GM12878 (cell line): Measurements from ENCODE around the gene BRDT. TPM values are rescaled to one million over a fixed set of nuclear protein-coding genes. Genes with fewer than 3 reads are reported as not detected.

ENCODE experiments used
- ATAC-seq: fragments of 200-7000 bp; cut with Tn5 transposase; 3 replicates; pipeline ENCODE4 v1.9.1; 2020; ENCODE audit warnings: mild to moderate bottlenecking, moderate library complexity
- BruUV-seq: library from RNA; stranded (reverse); fragments of 400-500 nt; replicated peaks from 2 replicates; lab custom pipeline; 2021; lab: Mats Ljungman, UMichigan
- CTCF ChIA-PET: fragments of 300-600 bp; sonication (Branson Sonifier 250); formaldehyde crosslinking; extraction: SDS; loops from one replicate; lab custom pipeline; 2021; ENCODE audit warnings: inconsistent platforms; lab: Yijun Ruan, JAX
- POLR2A ChIA-PET: fragments of 350-600 bp; formaldehyde crosslinking; extraction: SDS; loops from one replicate; lab custom pipeline; 2021; ENCODE audit warnings: inconsistent platforms; lab: Charles Lee
- RAD21 ChIA-PET: fragments of 300-600 bp; sonication (Branson Sonifier 250); formaldehyde crosslinking; loops from one replicate; lab custom pipeline; 2023; ENCODE audit warnings: antibody characterized with exemption; ENCODE audit not compliant: unreplicated experiment; lab: Charles Lee
- SMC1A ChIA-PET: fragments of 300-600 bp; sonication (Branson Sonifier 250); formaldehyde crosslinking; loops from one replicate; lab custom pipeline; 2023; ENCODE audit not compliant: unreplicated experiment, uncharacterized antibody; lab: Charles Lee
- DNase-seq: peaks from one replicate; pipeline ENCODE4 v3.0.0-alpha.2; 2011; ENCODE audit warnings: low read depth, low spot score
- FAIRE-seq: peaks from 3 replicates; lab custom pipeline; 2011; peaks lifted over from hg19 to GRCh38; lab: Jason Lieb, UNC
- H2AFZ ChIP-seq: 2 replicates; pipeline ENCODE4 v1.6.0; 2011; ENCODE audit warnings: low read depth, low read length, control low read depth; ENCODE audit not compliant: control insufficient read depth
- H3K27ac ChIP-seq: 2 replicates; pipeline ENCODE4 v1.5.1; 2011; ENCODE audit warnings: control low read depth; ENCODE audit not compliant: control insufficient read depth, insufficient read depth
- H3K27me3 ChIP-seq, 2 experiments: replicated peaks in 1 of 2; 2 replicates each; pipeline versions ENCODE4 v1.6.0 to v1.6.1; 2011; ENCODE audit warnings: low read length in 1 of 2; ENCODE audit not compliant: control insufficient read depth in 2 of 2, insufficient read depth in 2 of 2
- H3K36me3 ChIP-seq, 2 experiments: 2 replicates each; pipeline ENCODE4 v1.5.1; 2011; ENCODE audit warnings: low read length in 1 of 2; ENCODE audit not compliant: control insufficient read depth in 2 of 2, insufficient read depth in 2 of 2
- H3K4me1 ChIP-seq: 2 replicates; pipeline ENCODE4 v1.6.1; 2011; ENCODE audit warnings: mild to moderate bottlenecking, low read length, moderate library complexity, mixed read lengths; ENCODE audit not compliant: control insufficient read depth, insufficient read depth
- H3K4me2 ChIP-seq: 2 replicates; pipeline ENCODE4 v1.6.0; 2011; ENCODE audit warnings: control low read depth; ENCODE audit not compliant: control insufficient read depth, insufficient read depth
- H3K4me3 ChIP-seq: fragments of 200-600 bp; sonication (generic); 2 replicates; pipeline ENCODE4 v1.5.1; 2016
- H3K79me2 ChIP-seq: 2 replicates; pipeline ENCODE4 v1.6.0; 2011; ENCODE audit warnings: low read length; ENCODE audit not compliant: control insufficient read depth, insufficient read depth
- H3K9ac ChIP-seq: 2 replicates; pipeline ENCODE4 v1.8.0; 2011; ENCODE audit warnings: low read length, control low read depth, mixed read lengths; ENCODE audit not compliant: control insufficient read depth, insufficient read depth
- H3K9me3 ChIP-seq: replicated peaks from 3 replicates; pipeline ENCODE4 v1.5.1; 2011; ENCODE audit warnings: mild to moderate bottlenecking, low read length; ENCODE audit not compliant: control insufficient read depth, insufficient read depth
- H4K20me1 ChIP-seq: 2 replicates; pipeline ENCODE4 v1.6.0; 2011; ENCODE audit not compliant: control insufficient read depth, insufficient read depth
- CTCF ChIP-seq, 3 experiments: IDR thresholded peaks in 2 of 3; conservative IDR thresholded peaks in 1 of 3; 2 replicates each; pipeline ENCODE4 v1.5.1; 2011; ENCODE audit warnings: low read depth in 3 of 3, low read length in 3 of 3, mild to moderate bottlenecking in 3 of 3, control low read depth in 2 of 3, moderate library complexity in 2 of 3, inconsistent platforms in 1 of 3, mixed read lengths in 1 of 3; ENCODE audit not compliant: control insufficient read depth in 2 of 3, insufficient read depth in 1 of 3; ENCODE audit errors: extremely low read depth in 1 of 3
- EGR1 ChIP-seq, 2 experiments: IDR thresholded peaks; 1 replicate in 1 of 2; 2 replicates in 1 of 2; pipeline ENCODE4 v1.6.1; 2011 to 2012; ENCODE audit warnings: low read depth in 2 of 2, low read length in 2 of 2, borderline replicate concordance in 1 of 2, mild to moderate bottlenecking in 1 of 2, moderate library complexity in 1 of 2
- NR2C1 ChIP-seq: fragments of 450-650 bp; IDR thresholded peaks from 2 replicates; pipeline ENCODE4 v1.6.1; 2017; ENCODE audit warnings: antibody characterized with exemption, mild to moderate bottlenecking, moderate library complexity
- RCOR1 ChIP-seq: conservative IDR thresholded peaks from 2 replicates; pipeline ENCODE4 v1.6.1; 2012; ENCODE audit warnings: low read depth, low read length, improper control_type of control experiment
- SMC3 ChIP-seq: IDR thresholded peaks from 2 replicates; pipeline ENCODE4 v1.6.1; 2011; ENCODE audit warnings: low read length, improper control_type of control experiment, borderline replicate concordance
- SUPT20H ChIP-seq: IDR thresholded peaks from 2 replicates; pipeline ENCODE4 v1.6.1; 2011; ENCODE audit warnings: low read depth, mild to moderate bottlenecking, low read length, moderate library complexity, borderline replicate concordance; ENCODE audit not compliant: control insufficient read depth
- YY1 ChIP-seq: IDR thresholded peaks from 2 replicates; pipeline ENCODE4 v1.6.1; 2011; ENCODE audit warnings: low read depth, mild to moderate bottlenecking, low read length
- ZSCAN29 ChIP-seq: fragments of 450-650 bp; IDR thresholded peaks from 2 replicates; pipeline ENCODE4 v1.6.1; 2017; ENCODE audit warnings: mild to moderate bottlenecking, moderate library complexity
- in situ Hi-C: fragments of 300-500 bp; cut with MboI; formaldehyde crosslinking; loops from 9 replicates; pipeline ENCODE4 v1.14.3; 2018; ENCODE audit warnings: mixed read lengths
- intact Hi-C: fragments of 100-400 bp; cut with micrococcal nuclease; formaldehyde crosslinking; loops from one replicate; pipeline ENCODE4 v1.14.2; 2022; ENCODE audit not compliant: unreplicated experiment
- polyA plus RNA-seq, 11 experiments: library from polyadenylated mRNA; depleted of rRNA in 4 of 11; unstranded in 6 of 11; stranded (reverse) in 5 of 11; fragments of >200 nt; fragmentation: Nextera tagmentation in 4 of 11; fragmentation: Illumina TruSeq in 1 of 11; extraction: Ambion mirVana in 4 of 11; extraction: Trizol in 1 of 11; gene quantifications; 1 replicate in 1 of 11; 2 replicates in 10 of 11; pipeline versions ENCODE4 v1.2.1 to v1.2.3, GENCODE V29; 2011 to 2016; ENCODE audit warnings: inconsistent platforms in 2 of 11, missing spikeins in 2 of 11, low read depth in 1 of 11
- total RNA-seq, 4 experiments: library from RNA; depleted of rRNA in 3 of 4; stranded (reverse); fragments of >200 nt in 3 of 4; fragmentation: Illumina TruSeq in 1 of 4; extraction: Trizol in 1 of 4; gene quantifications; 2 replicates each; pipeline versions ENCODE4 v1.2.1 to v1.2.3, GENCODE V29; 2013 to 2021

Gene BRDT
- total and polyA plus RNA-seq, 10 of the 15 experiments (the other 5 are each of a cell fraction or from before 2014, with no cell fraction given) = 0.02 to 0.11 TPM; not detected in 8

- DNase-seq (no peak), ATAC-seq (no peak), FAIRE-seq (no peak)
- intact Hi-C loops = no loop called here
- ChIA-PET RAD21 (no interaction called here), POLR2A (no interaction called here), CTCF (interaction anchor here (1.0 to 1.2 kb wide), 2 partner anchors 10 to 17 kb away, joined by 3 read pairs; no protein-coding TSS in a partner anchor), SMC1A (no interaction called here)
- Histone ChIP-seq H3K36me3 (no peaks in the 10 kb centered on the region), H3K4me3 (no peak overlapping the region), H3K27ac (no peak overlapping the region), H3K9ac (no peak overlapping the region), H3K4me2 (no peak overlapping the region), H4K20me1 (no peaks in the 10 kb centered on the region), H3K4me1 (no peaks in the 10 kb centered on the region), H3K27me3 (no peaks in the 10 kb centered on the region), H3K79me2 (no peaks in the 10 kb centered on the region), H3K9me3 (no peaks in the 10 kb centered on the region), H2AFZ (no peak overlapping the region)
- no peak for TF ChIP-seq EGR1 (IDR thresholded peaks at IDR 0.05; ENCODE audit: borderline replicate concordance in 1 of 2, low read depth in 2 of 2, low read length in 2 of 2)
- TF ChIP-seq NR2C1 = no peak
- TF ChIP-seq SMC3 = no peak
- no peak for TF ChIP-seq CTCF (IDR thresholded peaks at IDR 0.05 in 2 of 3, conservative IDR thresholded peaks at IDR 0.05 in 1 of 3; ENCODE audit: control insufficient read depth in 2 of 3, extremely low read depth in 1 of 3, insufficient read depth in 1 of 3, low read depth in 3 of 3, low read length in 3 of 3)
- no peak for TF ChIP-seq RCOR1
- TF ChIP-seq ZSCAN29 = no peak
- no peak for TF ChIP-seq YY1
- TF ChIP-seq SUPT20H = no peak
- BruUV-seq = no TSS peak
- in situ Hi-C loops = no loop called here
Observed at GRCh38 chr1:92004129-92004528, 54.9 kb downstream of the BRDT start.
